Measurements from ENCODE around the gene CLCN3. TPM values are rescaled to one million over a fixed set of nuclear protein-coding genes. Genes with fewer than 3 reads are reported as not detected.

CLCN3 gene
- total RNA-seq, 2 donors from 2014 or later: 67.2 to 96.4 TPM

DNA sequence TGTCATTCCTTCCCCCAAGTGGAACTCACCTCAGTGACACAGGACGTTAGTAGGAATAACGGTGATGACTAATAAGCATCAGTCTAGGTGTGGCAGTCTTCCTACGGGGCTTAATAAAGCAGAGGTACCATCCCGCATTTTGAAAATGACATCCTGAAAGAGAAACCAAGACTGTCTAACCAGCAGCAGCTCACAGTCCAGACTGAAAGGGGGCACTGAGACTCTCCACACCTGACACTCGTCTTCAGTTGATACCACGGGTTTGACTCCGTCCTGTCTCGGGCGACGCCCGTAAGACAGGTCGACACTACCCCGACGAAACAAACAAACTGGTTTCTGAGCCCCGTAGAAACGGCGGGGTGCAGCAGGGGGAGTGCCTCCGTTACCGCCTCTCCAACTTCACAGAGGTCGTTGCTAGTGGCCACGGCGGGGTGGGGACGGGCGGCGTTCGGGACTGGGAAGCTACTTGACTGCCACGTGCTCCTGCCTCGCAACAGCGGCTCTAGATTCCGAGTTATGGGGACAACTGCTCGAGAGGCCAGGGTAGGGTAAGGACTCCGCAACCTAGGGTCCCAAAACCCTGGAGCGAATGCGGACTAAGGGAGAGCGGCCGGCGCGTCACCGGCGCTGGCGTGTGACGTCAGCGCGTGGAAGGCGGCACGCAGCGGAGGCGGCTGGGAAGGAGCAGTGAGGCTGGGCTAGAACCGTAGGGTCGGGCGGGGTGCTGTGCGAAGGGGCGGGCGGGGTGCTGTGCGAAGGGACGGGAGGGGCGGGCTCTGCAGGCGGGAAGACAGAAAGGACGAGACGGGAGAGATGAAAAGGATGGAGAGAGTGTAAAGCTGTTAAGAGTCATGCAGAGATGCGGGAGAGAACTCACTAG is 8.1 kb upstream of the CLCN3 start, which contains the start of gene NEK1:
NEK1 (minus strand) TSS at position 593 of the 880 bp plus-strand sequence. CDS start 9,953 bp downstream, outside the sequence.
- H3K27me3 ChIP-seq (replicated peaks; ENCODE audit: insufficient read depth): no peaks in the 10 kb centered on the region
- under 1% methylated on average over 61 of the region's 61 CpGs for WGBS
- peak; percentile 59 for TF ChIP-seq POLR2A (IDR thresholded peaks at IDR 0.05)
- peak; percentile 73 for TF ChIP-seq POLR2AphosphoS5 (IDR thresholded peaks at IDR 0.05)
- TF ChIP-seq CTCF (IDR thresholded peaks at IDR 0.05): peak in 1 of 4 experiments; percentile 19
- intact Hi-C loops (cut with DNase I): loop anchor here (1.0 kb wide), 1 partner anchor 8 kb away; the partner anchor contains the start of gene CLCN3
- no peaks in the 10 kb centered on the region for H3K4me1 ChIP-seq (replicated peaks)
- DNase-seq (ENCODE audit: low spot score): peak; percentile 65
- peak within 1 kb of the TSS; percentile 95 to 98 for H3K27ac ChIP-seq
- H3K9me3 ChIP-seq: no peaks in the 10 kb centered on the region
- peak within 1 kb of the TSS; percentile 80 to 82 for H3K4me3 ChIP-seq
- no peaks in the 10 kb centered on the region for H3K36me3 ChIP-seq

GRCh38 chr4:169612871-169613859 is 7.2 kb upstream of the CLCN3 start:
- H3K36me3 ChIP-seq: no peaks in the 10 kb centered on the region
- intact Hi-C loops (cut with DNase I): loop anchor here (1.0 kb wide), 1 partner anchor 7 kb away; the partner anchor contains the start of gene CLCN3
- DNase-seq (ENCODE audit: low spot score): peak; percentile 74
- WGBS: 0% methylated on average over 9 of the region's 9 CpGs
- H3K27me3 ChIP-seq (replicated peaks; ENCODE audit: insufficient read depth): no peaks in the 10 kb centered on the region
- H3K27ac ChIP-seq: peak overlapping the region; percentile 95 to 98
- H3K9me3 ChIP-seq: no peaks in the 10 kb centered on the region
- TF ChIP-seq POLR2A (IDR thresholded peaks at IDR 0.05) (no peak), CTCF (IDR thresholded peaks at IDR 0.05) (peak; percentile 19 to 79 (median 68)), POLR2AphosphoS5 (IDR thresholded peaks at IDR 0.05) (peak; percentile 62)
- peak overlapping the region; percentile 80 to 82 for H3K4me3 ChIP-seq
- H3K4me1 ChIP-seq (replicated peaks): no peaks in the 10 kb centered on the region

DNA sequence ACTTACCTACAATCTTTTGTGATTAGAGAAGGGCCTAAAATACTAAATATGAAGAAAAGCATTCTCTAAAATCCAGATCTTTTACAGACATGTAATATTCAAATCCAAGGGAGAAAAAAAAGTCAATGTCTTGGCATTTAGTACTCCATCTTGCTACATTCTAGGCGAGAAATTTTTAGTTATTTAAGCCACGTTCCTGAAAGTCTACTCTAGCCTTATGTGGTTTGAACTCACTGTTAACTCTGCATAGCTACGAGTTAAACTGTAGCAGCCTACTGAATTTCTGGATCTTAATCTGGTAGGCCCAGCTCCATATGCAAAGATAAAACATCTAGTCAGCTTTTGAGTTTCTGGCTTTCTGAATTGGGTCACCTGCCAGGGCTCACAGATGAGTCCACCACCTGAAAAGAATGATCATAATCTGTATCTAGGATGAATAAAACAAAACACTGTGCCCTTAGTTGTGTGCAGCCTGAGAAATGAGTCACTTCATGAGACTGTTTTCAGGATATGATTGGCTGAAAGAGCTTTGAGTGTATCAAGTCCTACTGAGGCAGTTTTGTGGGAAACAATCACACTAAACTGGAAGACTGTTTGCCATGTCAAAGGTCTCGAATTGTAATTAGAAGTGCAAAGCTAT is 4.8 kb upstream of the CLCN3 start:
- intact Hi-C loops (cut with DNase I): no loop called here
- WGBS: 86% methylated on average over 4 of the region's 4 CpGs

More for the DNA sequence above, 4.8 kb upstream of the CLCN3 start:
- Histone ChIP-seq H3K9me3 (no peaks in the 10 kb centered on the region), H3K4me3 (no peak overlapping the region), H3K4me1 (replicated peaks) (no peaks in the 10 kb centered on the region), H3K27ac (no peak overlapping the region), H3K36me3 (no peaks in the 10 kb centered on the region), H3K27me3 (replicated peaks; ENCODE audit: insufficient read depth) (no peaks in the 10 kb centered on the region)
- TF ChIP-seq POLR2AphosphoS5 (IDR thresholded peaks at IDR 0.05): no peak
- no peak for TF ChIP-seq CTCF (IDR thresholded peaks at IDR 0.05)
- no peak for TF ChIP-seq POLR2A (IDR thresholded peaks at IDR 0.05)
- DNase-seq (ENCODE audit: low spot score): no peak
